Measurements from ENCODE around the gene SRBD1.
"Not testable (repeated sequence)": the region's sequence is repeated elsewhere in the genome, so short reads cannot be mapped to it uniquely, and the experiment has no call there.

The SRBD1 gene

DNA sequence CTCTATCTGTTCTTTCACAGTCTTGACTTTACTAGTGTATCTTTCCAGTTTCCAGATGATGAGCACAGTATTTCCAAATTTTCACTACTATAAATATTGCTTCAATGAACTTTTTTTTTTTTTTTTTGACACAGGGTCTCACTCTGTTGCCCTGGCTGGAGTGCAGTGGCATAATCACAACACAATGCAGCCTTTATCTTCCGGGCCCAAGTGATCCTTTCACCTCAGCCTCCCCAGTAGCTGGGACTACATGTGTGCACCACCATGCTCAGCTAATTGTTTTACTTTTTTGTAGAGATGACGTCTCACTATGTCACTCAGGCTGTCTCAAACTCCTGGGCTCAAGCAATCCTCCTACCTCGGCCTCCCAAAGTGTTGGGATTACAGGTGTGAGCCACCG is 142.8 kb downstream of the SRBD1 start:
- DNase-seq (ENCODE audit: low read depth), result no peak

DNA sequence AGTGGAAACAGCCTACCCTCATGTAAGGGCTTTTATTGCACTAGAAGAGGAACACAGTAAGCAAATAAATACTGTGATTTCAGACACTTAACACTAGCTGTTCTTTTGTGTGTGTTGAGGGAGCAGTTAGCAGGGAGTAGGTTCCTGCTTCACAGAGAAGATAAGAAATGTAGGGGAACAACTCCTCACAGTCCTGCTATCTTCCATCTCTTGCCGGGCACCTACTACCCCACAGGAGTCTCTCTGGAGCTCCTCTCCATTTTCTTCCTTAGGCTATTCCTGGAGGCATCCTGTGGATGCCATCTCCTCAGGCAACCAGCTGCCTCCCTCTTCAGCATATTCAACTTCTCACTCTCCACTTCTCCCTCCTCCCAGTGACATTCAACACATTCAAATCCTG is 145.0 kb downstream of the SRBD1 start:
- DNase-seq (ENCODE audit: low read depth), result no peak

DNA sequence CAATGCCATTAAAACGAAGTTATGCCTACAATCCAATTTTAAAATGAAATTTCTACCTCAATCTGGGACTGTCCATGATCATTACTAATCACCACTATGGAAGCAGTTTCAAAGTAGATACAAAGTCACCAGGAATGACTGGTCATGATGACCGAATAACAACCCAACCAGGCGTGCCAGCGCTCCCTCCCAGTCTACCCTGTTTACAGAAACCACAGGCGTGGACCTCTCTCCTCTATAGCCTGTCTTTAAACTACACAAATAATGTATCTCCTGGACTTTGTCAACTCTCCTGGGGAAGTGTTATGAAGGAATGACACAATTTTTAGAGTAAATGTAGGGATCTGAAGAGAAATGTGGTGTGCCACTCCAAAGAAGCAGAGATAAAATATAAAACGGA is 150.2 kb downstream of the SRBD1 start:
- no peak for DNase-seq (ENCODE audit: low read depth)

DNA sequence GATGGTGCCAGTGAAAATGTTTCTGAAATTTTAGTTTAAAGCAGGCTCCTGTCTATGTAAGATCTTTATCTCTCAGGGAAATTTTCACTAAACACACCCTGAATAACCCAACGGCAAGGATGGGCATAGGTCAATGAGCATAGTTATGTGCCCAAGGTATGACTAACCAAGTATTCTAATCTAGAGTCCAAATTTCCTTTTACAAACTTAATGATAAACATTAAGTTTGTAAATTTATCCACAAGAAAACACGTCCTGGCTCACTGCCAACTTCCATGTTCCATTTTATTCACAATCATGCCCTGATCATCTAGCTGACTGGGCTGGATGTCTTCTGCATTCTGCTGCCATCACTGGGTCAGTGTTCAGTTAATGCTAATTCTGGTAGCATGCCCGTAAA is 151.2 kb downstream of the SRBD1 start:
- no peak for DNase-seq (ENCODE audit: low read depth)

DNA sequence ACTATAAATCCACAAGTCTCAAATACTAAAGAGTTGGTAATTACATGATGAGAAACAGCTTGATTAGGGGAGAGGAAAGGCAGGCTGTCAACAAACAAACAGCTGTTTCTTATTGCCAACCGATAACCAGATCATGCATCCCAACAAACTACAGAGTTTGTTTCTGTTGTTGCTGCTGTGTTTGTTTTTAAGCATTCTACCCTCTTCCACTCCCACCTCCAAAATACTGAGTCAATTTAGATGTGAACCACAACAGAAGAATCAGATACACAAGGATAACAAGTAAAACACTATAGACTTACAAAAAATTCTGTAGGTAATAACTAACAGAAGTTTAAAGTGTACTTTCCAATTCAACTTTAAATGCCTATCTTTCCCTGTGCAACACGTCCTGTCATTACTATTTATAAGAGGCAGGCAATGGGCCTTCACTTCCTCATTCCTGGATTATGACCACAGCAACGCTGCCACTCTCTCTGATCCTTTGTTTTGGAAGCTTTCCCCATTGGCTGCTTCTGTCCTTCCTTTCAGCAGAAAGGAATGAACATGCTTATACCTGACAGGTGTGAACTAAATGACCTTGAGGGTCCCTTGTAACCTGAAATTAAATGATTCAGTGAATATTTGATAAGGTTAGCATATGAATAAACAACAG is 152.0 kb downstream of the SRBD1 start:
- no peak for DNase-seq (ENCODE audit: low read depth)

DNA sequence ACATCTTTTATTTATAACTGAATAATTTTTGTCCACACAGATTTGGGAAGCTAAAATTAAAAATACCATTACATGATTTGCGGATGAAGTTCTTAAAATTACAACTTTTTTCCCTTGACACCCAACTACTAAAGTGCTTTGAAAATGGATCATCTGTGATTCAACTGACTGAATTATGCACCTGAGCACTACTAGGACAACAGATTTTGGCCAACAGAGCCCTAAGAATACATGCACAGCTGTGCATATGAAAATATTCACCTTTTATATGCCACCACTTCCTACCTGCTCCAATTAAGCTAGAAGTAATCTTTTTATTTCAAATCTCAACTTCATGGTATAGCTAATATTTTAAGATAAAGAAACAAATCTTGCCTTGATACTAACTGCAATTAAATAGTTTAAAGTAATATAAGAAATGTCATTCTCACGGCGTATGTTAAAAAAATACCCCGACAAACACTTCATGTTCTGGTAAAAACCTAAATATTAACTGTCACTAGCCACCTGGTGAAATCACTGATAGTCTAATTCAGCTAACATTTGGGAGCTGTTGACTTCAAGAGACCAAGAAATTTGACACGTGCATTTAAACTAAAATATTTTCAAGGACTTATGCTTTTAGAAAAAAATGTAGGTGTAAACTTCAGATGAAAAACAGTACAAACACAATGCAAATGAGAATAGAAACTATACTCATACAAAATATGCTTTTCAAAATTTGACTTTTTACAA is 153.7 kb downstream of the SRBD1 start:
- DNase-seq (ENCODE audit: low read depth), result no peak

DNA sequence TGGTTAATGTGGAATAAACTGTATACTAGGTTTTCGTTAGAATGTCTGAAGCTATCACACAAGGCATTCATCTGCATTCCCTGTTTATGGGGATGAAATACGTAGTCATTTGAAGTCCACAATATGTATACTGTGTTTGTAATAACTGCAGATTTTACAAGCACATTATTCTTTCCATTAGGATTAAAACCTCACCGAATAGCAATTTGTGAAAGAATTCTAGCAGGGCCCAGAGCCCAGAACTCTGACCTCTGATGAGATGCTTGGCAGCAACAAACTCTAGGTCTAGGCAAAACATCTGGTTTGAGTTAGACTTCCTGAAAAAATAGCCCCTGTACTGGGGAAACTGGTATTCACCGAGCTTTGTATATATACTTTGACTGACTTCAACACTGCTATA is 158.2 kb downstream of the SRBD1 start:
- no peak for DNase-seq (ENCODE audit: low read depth)

DNA sequence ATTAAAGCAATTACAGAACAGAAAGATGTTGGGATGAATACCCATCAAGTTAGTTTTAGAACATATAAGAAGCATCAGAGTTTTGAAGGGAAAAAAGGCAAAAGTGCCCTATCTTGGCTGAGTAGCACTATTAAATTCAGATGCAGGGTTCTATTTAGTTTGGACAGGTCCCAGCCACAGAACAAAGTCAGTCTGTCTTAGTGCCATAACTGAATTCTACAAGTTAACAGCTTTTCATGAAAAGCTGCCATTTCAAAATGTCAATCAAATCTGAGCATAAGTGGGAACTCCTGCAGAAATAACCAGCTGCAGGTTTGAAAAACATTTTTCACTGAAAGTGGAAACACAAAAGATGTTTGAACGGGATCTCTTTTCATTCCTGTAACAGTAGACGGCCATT is 160.4 kb downstream of the SRBD1 start:
- DNase-seq (ENCODE audit: low read depth), result no peak

DNA sequence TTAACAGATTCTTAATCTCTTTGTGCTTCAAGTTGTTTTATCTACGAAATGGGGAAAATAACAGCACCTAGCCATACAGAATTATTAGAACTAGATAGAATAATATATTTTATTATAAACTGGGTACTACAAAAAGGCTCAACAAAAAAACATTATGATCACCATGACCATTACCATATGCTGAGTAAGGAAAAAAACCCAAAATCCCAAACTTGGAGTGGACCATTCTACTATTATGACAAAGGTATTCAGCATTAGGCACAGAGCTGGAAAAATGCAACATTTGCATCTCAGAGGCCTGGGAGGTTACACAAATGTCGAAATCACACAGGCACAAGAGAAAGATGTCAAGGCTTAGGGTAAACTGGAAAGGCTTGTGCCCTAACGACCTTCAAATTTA is 162.8 kb downstream of the SRBD1 start:
- DNase-seq (ENCODE audit: low read depth), result no peak

DNA sequence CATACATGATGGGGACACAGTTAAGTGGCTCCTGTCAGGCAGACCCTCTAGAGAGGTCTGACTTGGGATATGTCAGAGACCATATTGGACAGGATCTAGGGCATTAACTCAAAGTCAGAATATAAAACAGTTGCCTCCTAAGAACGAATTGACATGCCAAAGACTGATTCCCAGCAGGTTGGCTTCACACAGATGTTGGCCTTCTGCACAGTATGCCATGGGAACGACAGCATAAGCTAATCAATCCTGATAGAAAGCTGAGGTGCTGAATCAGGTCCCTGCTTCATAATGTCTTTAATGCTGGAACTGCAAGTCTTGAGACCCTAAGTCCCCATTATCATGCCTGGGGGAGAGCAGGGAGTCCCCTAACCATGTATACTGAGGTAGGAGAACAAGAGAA is 165.1 kb downstream of the SRBD1 start:
- no peak for DNase-seq (ENCODE audit: low read depth)

DNA sequence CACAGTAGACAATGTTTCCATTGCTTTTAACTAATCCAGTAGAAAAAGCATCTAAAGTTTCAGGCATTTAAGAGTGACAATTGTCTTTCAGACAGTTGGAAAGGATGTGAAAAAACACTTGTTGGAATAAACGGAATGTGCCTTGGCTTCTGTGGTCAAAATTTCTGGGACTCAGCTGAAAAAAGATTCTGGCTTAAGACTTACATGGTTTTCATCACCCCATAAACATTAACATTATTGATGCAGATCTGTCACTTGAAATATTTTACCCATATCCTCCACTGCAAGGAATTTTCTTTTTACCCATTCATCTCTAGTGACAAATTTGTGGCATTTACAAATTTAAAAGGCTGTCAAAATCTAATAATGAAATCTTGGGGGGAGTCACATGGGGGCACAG is 166.0 kb downstream of the SRBD1 start:
- DNase-seq (ENCODE audit: low read depth), result no peak

DNA sequence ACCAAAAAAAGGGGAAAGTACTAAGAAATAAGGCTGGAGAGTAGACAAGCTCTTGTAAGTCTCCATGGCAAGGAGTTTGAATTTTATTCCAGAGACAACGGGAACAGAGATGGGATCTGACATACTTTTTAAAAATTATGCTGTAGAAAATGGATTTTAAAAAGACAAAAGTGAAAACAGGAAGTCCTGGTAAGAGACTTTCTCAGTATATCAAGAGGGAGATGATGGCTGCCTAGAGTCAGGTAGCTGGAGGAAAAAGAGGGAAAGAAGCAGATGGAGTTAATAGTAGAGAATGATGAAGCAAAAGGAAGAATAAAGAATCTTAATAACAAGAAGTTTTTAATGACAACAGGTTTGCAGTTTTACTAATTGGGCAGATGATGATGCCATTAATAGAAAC is 168.1 kb downstream of the SRBD1 start:
- DNase-seq (ENCODE audit: low read depth), result no peak

DNA sequence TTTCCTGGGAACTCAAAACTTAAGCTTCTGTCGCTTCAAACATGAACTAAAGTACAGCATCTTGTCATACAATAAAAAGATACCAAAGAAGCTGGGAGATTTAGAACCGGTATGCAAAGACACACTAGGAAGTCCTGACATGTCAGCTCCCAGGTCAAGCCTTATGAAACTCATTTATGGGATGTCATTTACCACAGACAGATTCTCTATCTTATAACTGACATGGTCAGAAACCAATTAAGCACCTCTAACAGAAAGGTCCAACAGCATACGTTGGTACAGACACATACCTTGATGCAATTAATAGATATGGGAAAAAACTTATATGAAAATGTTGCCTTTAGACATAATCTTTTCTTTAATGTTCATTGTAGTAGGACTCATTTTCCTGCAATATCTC is 169.0 kb downstream of the SRBD1 start:
- no peak for DNase-seq (ENCODE audit: low read depth)

DNA sequence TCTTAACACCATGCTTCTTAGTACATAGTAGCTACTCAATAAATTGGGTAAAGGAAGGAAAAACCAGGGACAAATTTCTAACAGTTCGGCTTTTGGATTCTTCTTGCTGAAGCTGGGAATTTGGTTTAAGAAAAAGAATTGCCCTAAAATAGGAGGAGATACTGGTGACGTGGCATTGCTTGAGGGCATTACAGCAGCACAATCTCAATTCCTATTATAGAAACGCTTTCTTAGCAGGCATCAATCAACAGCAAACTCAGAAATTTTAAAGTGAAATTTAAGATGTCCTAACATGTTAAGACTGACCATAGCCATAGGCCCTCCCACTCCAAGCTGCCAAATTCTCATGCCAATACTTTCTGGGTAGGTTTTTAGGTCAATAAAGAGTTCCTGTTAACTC is 169.5 kb downstream of the SRBD1 start:
- no peak for DNase-seq (ENCODE audit: low read depth)

DNA sequence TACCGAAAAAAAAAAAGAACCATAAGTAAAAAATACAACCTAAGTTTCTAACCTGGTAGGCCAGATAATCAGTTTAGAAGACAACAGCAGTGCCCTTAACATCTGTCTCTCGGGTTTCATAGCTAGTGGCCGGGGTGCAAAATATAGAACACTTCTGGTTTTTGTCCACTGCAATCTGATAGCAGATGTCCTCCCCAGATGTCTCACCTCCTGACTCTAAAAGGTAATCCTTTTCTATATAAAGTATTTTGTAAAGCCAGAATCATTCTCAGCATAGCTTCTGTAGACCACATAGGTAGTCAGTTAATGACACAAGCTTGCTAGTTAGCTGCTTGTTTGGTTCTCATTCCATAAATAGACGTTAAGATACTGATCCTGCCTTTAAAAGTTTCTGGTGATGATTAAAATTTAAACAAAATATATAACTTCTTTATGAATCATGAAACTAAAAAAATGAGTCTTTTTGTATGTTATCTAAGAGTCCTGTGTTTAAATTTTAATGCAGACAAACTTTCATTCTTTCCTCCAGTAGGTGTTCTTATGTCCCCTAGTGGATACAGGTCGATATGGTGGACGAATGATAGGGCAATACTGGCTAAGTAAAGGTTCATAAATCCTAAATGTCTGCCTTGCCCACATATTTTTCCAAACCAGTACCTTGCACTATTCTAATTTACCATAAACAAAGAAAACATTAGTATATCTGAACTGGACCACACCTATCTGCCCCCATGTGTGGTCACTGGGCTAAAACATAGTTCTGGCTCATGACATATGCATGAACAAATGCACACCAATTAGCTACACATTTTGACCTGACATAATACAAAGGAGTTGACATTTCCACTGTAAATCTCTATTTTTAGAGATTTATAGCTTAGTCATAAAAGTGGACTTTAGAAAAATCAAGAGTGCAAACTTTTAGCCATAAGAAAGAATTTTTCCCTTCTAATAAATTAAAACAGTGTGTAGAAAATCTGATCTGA is 171.0 kb downstream of the SRBD1 start:
- DNase-seq (ENCODE audit: low read depth), result no peak

DNA sequence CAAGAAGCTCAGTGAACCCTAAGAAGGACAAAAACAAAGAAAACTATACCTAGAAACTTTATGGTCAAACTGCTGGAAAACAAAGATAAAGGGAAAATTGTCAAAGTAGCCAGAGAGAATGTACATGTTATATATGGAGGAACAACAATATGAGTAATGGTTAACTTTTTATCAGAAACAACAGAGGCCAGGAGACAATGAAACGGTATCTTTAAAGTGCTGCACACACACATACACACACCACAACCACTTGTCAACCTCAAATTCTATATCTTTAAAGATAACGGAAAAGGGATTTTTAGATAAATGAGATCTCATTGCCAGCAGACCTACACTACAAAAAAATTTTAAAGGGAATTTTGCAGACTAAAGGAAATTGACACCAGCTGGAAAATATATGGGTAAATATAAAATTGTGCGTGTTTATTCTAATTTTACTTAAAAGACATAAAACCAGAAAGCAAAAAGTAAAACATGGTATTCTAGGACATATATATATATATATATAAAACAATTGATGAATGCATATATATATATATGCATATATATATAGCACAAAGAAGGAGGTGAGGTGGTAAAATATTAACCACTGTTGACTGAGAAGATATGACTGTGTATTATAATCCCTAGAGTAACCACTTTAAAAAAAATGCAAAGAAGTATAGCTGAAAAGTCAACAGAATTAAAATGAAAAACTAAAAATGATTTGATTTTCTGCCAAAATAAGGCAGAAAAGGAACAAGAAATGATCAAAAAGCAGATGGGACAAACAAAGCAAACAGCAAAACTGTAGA is 172.0 kb downstream of the SRBD1 start:
- no peak for DNase-seq (ENCODE audit: low read depth)

DNA sequence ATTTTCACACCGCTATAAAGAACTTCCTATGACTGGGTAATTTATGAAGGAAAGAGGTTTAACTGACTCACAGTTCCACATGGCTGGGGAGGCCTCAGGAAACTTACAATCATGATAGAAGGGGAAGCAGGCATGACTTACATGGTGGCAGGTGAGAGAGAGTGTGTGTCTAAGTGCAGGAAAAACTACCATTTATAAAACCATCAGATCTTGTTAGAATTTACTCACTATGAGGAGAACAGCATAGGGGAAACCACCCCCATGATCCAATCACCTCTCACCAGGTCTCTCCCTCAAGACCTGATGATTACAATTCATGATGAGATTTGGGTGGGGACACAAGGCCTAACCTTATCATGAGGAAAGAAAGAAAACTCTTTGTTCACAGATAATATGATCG is 174.6 kb downstream of the SRBD1 start:
- no peak for DNase-seq (ENCODE audit: low read depth)

DNA sequence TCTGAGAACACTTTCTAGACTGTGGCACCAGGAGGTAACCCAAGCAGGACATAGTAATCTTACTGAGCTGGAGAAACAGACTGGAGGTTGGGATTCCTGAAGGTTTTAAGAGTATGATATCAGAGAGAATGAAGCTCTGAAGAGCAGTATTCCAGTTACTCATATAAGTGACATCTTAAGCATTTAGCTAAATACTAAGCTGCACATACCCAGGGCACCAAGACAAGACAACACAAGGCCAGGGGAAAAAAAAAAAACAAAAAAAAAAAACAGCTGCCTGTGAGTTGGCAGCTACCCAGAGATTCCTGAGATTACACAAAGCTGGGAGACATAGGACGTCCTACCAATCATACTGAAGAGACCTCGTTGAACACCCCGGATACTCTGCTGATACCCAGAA is 175.8 kb downstream of the SRBD1 start:
- no peak for DNase-seq (ENCODE audit: low read depth)

DNA sequence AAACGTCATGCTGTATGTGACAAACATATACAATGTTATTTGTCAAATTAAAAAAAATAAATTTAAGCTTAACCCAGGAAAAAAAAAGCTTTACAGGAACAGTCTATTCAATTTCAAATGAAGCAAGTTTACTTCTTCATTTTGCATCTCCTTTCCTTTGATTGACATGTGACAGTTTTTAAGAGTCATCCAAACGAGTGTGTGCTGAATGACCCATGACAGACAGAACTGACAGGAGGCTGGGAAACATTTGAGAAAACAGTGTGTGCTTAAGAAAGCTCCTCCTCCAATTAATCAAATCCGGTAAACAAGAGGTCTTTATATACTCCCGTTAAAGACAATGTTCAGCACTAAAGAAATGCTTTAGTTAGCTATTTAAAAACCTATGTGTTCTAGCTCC is 177.7 kb downstream of the SRBD1 start:
- no peak for DNase-seq (ENCODE audit: low read depth)

DNA sequence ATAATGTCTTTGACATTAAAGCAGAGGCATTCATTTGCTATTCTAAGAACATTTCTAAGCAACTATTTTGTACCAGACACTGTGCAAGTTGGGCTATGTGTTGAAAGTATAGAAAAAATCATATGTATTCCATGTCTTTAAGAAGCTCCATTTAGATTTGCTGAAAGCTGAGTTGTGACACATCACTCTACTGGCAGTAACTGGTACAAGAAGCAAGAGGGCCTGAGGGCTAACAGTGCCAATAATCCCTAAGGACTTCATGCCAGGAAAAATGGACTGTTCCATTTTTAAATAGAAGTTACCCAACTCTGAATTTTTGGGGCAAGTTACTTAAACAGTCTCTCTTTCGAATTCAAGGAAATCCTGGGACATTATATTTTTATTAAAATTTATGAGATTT is 178.7 kb downstream of the SRBD1 start:
- no peak for DNase-seq (ENCODE audit: low read depth)

DNA sequence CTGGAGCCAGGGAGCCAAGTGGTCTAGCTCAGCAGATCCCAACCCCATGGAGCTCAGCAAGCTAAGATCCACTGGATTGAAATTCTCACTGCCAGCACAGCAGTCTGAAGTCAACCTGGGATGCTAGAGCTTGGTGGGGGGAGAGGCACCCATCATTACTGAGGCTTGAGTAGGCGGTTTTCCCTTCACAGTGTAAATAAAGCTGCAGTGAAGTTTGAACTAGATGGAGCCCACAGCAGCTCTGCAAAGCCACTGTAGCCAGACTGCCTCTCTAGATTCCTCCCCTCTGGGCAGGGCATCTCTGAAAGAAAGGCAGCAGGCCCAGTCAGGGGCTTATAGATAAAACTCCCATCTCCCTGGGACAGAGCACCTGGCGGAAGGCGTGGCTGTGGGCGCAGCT is 185.0 kb downstream of the SRBD1 start:
- not testable (repeated sequence) for DNase-seq (ENCODE audit: low read depth)

DNA sequence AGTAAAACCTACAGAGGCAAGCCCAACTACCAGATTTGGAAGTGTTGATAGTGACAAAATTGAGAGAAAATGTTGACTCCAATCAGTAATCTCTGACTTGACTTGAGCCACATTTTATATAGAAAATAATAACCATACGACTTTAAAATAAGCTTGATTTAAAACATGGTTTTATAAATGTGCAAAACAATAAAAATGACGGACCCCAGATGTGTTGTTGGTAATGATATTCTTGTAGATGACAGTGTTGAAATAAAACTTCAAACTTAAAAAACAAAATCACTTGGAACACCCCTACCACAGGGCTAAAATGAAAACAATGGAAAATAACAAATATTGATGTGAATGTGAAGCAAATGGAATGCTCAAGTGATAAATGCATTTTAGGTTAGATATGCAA is 188.1 kb downstream of the SRBD1 start:
- no peak for DNase-seq (ENCODE audit: low read depth)

Measured in stimulated activated CD8-positive, alpha-beta memory T cell treated with anti-CD3 and anti-CD28 coated beads, Interleukin-4, amount 100 ng/mL, for 24 hours (primary cell).